Endothelial cell of umbilical vein (primary cell): ENCODE results near the gene NFIA. TPM values are rescaled to one million over a fixed set of nuclear protein-coding genes. Genes with fewer than 3 reads are reported as not detected.

Experiments used
- BruUV-seq: library from RNA; stranded (reverse); fragments of 400-500 nt; replicated peaks from 2 replicates; lab custom pipeline; 2021; lab: Mats Ljungman, UMichigan
- CTCF ChIA-PET: fragments of 300-600, 350-600 bp; sonication (Branson Sonifier 250); formaldehyde crosslinking; loops from one replicate; lab custom pipeline; 2021; ENCODE audit warnings: antibody characterized with exemption, inconsistent platforms; lab: Charles Lee
- POLR2A ChIA-PET: fragments of 300-600, 350-600 bp; sonication (Branson Sonifier 250); formaldehyde crosslinking; loops from one replicate; lab custom pipeline; 2021; ENCODE audit warnings: antibody characterized with exemption, inconsistent platforms; lab: Charles Lee
- DNase-seq: peaks from one replicate; pipeline ENCODE4 v3.0.0-alpha.2; 2011; ENCODE audit warnings: low read depth, low spot score
- FAIRE-seq: peaks from 2 replicates; lab custom pipeline; 2011; peaks lifted over from hg19 to GRCh38; lab: Jason Lieb, UNC
- H2AFZ ChIP-seq: 2 replicates; pipeline ENCODE4 v1.6.0; 2012; ENCODE audit warnings: low read depth, low read length, control low read depth, inconsistent platforms
- H3K27ac ChIP-seq: 2 replicates; pipeline ENCODE4 v1.5.1; 2011; ENCODE audit warnings: low read depth, mild to moderate bottlenecking, control low read depth, low read length, moderate library complexity; ENCODE audit not compliant: insufficient read depth
- H3K27me3 ChIP-seq, 2 experiments: 2 replicates each; pipeline versions ENCODE4 v1.6.0 to v1.6.1; 2011; ENCODE audit warnings: low read length in 2 of 2, mixed read lengths in 1 of 2; ENCODE audit not compliant: control insufficient read depth in 2 of 2, insufficient read depth in 2 of 2
- H3K36me3 ChIP-seq, 2 experiments: 2 replicates in 1 of 2; 3 replicates in 1 of 2; pipeline ENCODE4 v1.5.1; 2011; ENCODE audit warnings: low read length in 2 of 2, mild to moderate bottlenecking in 1 of 2, moderate library complexity in 1 of 2; ENCODE audit not compliant: control insufficient read depth in 2 of 2, insufficient read depth in 2 of 2; ENCODE audit errors: extremely low read depth in 1 of 2
- H3K4me1 ChIP-seq: 3 replicates; pipeline ENCODE4 v1.5.1; 2011; ENCODE audit warnings: mild to moderate bottlenecking, low read length; ENCODE audit not compliant: control insufficient read depth, insufficient read depth; ENCODE audit errors: extremely low read depth
- H3K4me2 ChIP-seq: 2 replicates; pipeline ENCODE4 v1.6.1; 2011; ENCODE audit warnings: low read length, control low read depth, mixed read lengths; ENCODE audit not compliant: insufficient read depth
- H3K4me3 ChIP-seq, 3 experiments: fragments of 200-600 bp in 1 of 3; sonication (generic), shearing (Covaris generic) in 1 of 3; replicated peaks in 1 of 3; 2 replicates each; pipeline ENCODE4 v1.5.1; 2011 to 2016; ENCODE audit warnings: control low read depth in 3 of 3, low read length in 3 of 3, mild to moderate bottlenecking in 2 of 3, inconsistent platforms in 1 of 3, low read depth in 1 of 3, moderate library complexity in 1 of 3; ENCODE audit not compliant: insufficient read depth in 1 of 3
- H3K79me2 ChIP-seq: 2 replicates; pipeline ENCODE4 v1.6.0; 2012; ENCODE audit warnings: low read length, inconsistent platforms; ENCODE audit not compliant: control insufficient read depth, insufficient read depth
- H3K9ac ChIP-seq: replicated peaks from 2 replicates; pipeline ENCODE3; 2011; ENCODE audit warnings: low read length, control low read depth; ENCODE audit not compliant: insufficient read depth; ENCODE audit errors: extremely low read depth
- H3K9me1 ChIP-seq: replicated peaks from 3 replicates; pipeline ENCODE4 v1.6.0; 2011; ENCODE audit warnings: mild to moderate bottlenecking, low read length; ENCODE audit not compliant: control insufficient read depth, insufficient read depth; ENCODE audit errors: extremely low read depth
- H3K9me3 ChIP-seq: replicated peaks from 2 replicates; pipeline ENCODE4 v1.5.1; 2012; ENCODE audit warnings: low read length, inconsistent platforms; ENCODE audit not compliant: control insufficient read depth, insufficient read depth
- H4K20me1 ChIP-seq: replicated peaks from 2 replicates; pipeline ENCODE3; 2011; ENCODE audit warnings: mild to moderate bottlenecking, low read length; ENCODE audit not compliant: control insufficient read depth, insufficient read depth; ENCODE audit errors: extremely low read depth
- CTCF ChIP-seq, 2 donors: IDR thresholded peaks; 1 replicate in 1 of 2; 2 replicates in 1 of 2; pipeline ENCODE4 v1.5.1; 2011; ENCODE audit warnings: low read length in 2 of 2, mild to moderate bottlenecking in 2 of 2, moderate library complexity in 2 of 2, control low read depth in 1 of 2, inconsistent platforms in 1 of 2, low read depth in 1 of 2; ENCODE audit not compliant: insufficient read depth in 1 of 2; ENCODE audit errors: extremely low read depth in 1 of 2
- EZH2 ChIP-seq: IDR thresholded peaks from 2 replicates; pipeline ENCODE4 v1.6.1; 2012; ENCODE audit warnings: borderline replicate concordance, low read depth, mild to moderate bottlenecking, moderate library complexity, low read length, inconsistent platforms; ENCODE audit not compliant: severe bottlenecking
- FOS ChIP-seq: IDR thresholded peaks from 2 replicates; pipeline ENCODE4 v1.6.1; 2011; ENCODE audit warnings: mild to moderate bottlenecking, low read length, moderate library complexity, borderline replicate concordance; ENCODE audit not compliant: insufficient read depth
- GATA2 ChIP-seq: IDR thresholded peaks from 2 replicates; pipeline ENCODE4 v1.7.0; 2011; ENCODE audit warnings: low read depth, mild to moderate bottlenecking, moderate library complexity, mixed read lengths, low read length; ENCODE audit not compliant: insufficient read length, insufficient read depth
- JUN ChIP-seq: IDR thresholded peaks from 2 replicates; pipeline ENCODE4 v1.6.1; 2011; ENCODE audit warnings: borderline replicate concordance, low read depth; ENCODE audit not compliant: insufficient read length, insufficient read depth
- MYC ChIP-seq: IDR thresholded peaks from one replicate; pipeline ENCODE4 v1.6.1; 2011; ENCODE audit warnings: mild to moderate bottlenecking, low read depth, low read length
- POLR2A ChIP-seq: IDR thresholded peaks from 2 replicates; pipeline ENCODE4 v1.6.1; 2012; ENCODE audit warnings: low read depth, mild to moderate bottlenecking, control low read depth, low read length
- POLR2AphosphoS5 ChIP-seq: IDR thresholded peaks from 2 replicates; pipeline ENCODE4 v1.6.1; 2012; ENCODE audit warnings: low read depth, mild to moderate bottlenecking, control low read depth, low read length, moderate library complexity; ENCODE audit not compliant: insufficient read depth
- dilution Hi-C: fragments of 300-500 bp; cut with MboI; formaldehyde crosslinking; loops from one replicate; pipeline ENCODE4 v1.15.0; 2019; ENCODE audit warnings: low sequenced_read_pairs; ENCODE audit not compliant: extremely low pct_ligation_motif_present
- intact Hi-C: fragments of 100-400 bp; cut with micrococcal nuclease; formaldehyde crosslinking; loops from one replicate; pipeline ENCODE4 v1.10.0; 2022
- polyA plus RNA-seq, 4 experiments: library from polyadenylated mRNA; depleted of rRNA in 3 of 4; stranded (reverse) in 3 of 4; unstranded in 1 of 4; fragments of >200 nt; gene quantifications; 2 replicates each; pipeline versions ENCODE4 v1.2.1 to v1.2.3, GENCODE V29; 2011 to 2012; ENCODE audit warnings: missing spikeins in 1 of 4
- total RNA-seq: library from RNA; stranded (reverse); gene quantifications from 2 replicates; pipeline ENCODE4 v1.2.3, GENCODE V29; 2021
- TF ChIP-seq, protein P1 (sequence below): IDR thresholded peaks from 2 replicates; pipeline ENCODE4 v1.6.1; 2011; ENCODE audit not compliant: insufficient read depth, insufficient read length

The NFIA gene
- total and polyA plus RNA-seq, 2 donors (not counting 3 experiments of a cell fraction or from before 2014, with no cell fraction given): 25.5 to 47.0 TPM

- peaks cover 3 to 5% of the 10 kb centered on the region in 2 experiments for H3K36me3 ChIP-seq
- no peak for TF ChIP-seq CTCF (IDR thresholded peaks at IDR 0.05; ENCODE audit: extremely low read depth in 1 of 2, insufficient read depth in 1 of 2, low read depth in 1 of 2, low read length in 2 of 2)
- TF ChIP-seq GATA2: no peak
- TF ChIP-seq MYC: no peak
- no peak for TF ChIP-seq JUN
- TF ChIP-seq, protein P1, sequence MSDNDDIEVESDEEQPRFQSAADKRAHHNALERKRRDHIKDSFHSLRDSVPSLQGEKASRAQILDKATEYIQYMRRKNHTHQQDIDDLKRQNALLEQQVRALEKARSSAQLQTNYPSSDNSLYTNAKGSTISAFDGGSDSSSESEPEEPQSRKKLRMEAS: no peak
- no peak for TF ChIP-seq POLR2A
- TF ChIP-seq FOS: no peak
- no peak for TF ChIP-seq POLR2AphosphoS5
- TF ChIP-seq EZH2: no peak
- intact Hi-C loops: no loop called here
- no peaks in the 10 kb centered on the region for H3K27me3 ChIP-seq
- no peak overlapping the region for H3K27ac ChIP-seq
- peaks cover 4% of the 10 kb centered on the region for H4K20me1 ChIP-seq
- dilution Hi-C loops: no loop called here
- H2AFZ ChIP-seq: no peak overlapping the region
- no peak for FAIRE-seq
- H3K4me1 ChIP-seq: peaks cover 12% of the 10 kb centered on the region
- H3K9me1 ChIP-seq: no peaks in the 10 kb centered on the region
- peaks cover 66% of the 10 kb centered on the region for H3K79me2 ChIP-seq
- no peaks in the 10 kb centered on the region for H3K9me3 ChIP-seq
- no peak overlapping the region for H3K4me2 ChIP-seq
- no peak overlapping the region for H3K9ac ChIP-seq
- DNase-seq: no peak
- POLR2A ChIA-PET: no interaction called here
- CTCF ChIA-PET: interaction anchor here (1.7 kb wide), 1 partner anchor 8 kb away, joined by 7 read pairs; no protein-coding TSS in a partner anchor
- H3K4me3 ChIP-seq: no peak overlapping the region
- BruUV-seq: no TSS peak
Measured at GRCh38 chr1:61089741-61090140, 7.4 kb downstream of the NFIA start.
